PC-3 (cell line): Measurements from ENCODE around the gene PLEKHO2.
"Not testable (repeated sequence)": the region's sequence is repeated elsewhere in the genome, so short reads cannot be mapped to it uniquely, and the experiment has no call there.

ENCODE experiments used
- CTCF ChIP-seq: fragments of 300-600 bp; sonication (generic); conservative IDR thresholded peaks from 2 replicates; pipeline ENCODE4 v1.5.1; 2017; ENCODE audit warnings: antibody characterized with exemption, low read depth, mild to moderate bottlenecking, low read length
- EZH2 ChIP-seq: fragments of 300-600 bp; sonication (generic); IDR thresholded peaks from one replicate; pipeline ENCODE4 v1.6.1; 2017; ENCODE audit warnings: antibody characterized with exemption, mild to moderate bottlenecking, low read length; ENCODE audit not compliant: unreplicated experiment
- EZH2phosphoT487 ChIP-seq: fragments of 300-600 bp; sonication (generic); IDR thresholded peaks from 2 replicates; pipeline ENCODE4 v1.6.1; 2018; ENCODE audit warnings: mild to moderate bottlenecking, antibody characterized with exemption, low read length, borderline replicate concordance

- TF ChIP-seq CTCF, EZH2phosphoT487, EZH2: not testable (repeated sequence)
These were observed 46.4 kb upstream of the PLEKHO2 start for GRCh38 chr15:64795299-64795698.
